Central memory CD8-positive, alpha-beta T cell (primary cell): ENCODE data around the gene GAS7.

Experiments used
- ATAC-seq: fragments of 150-1000 bp; cut with Tn5 transposase; replicated peaks from 2 replicates; pipeline ENCODE4 v1.10.0; 2022; ENCODE audit warnings: mild to moderate bottlenecking, moderate FRiP score, moderate number of reproducible peaks; ENCODE audit not compliant: poor library complexity, severe bottlenecking; ENCODE audit errors: extremely low read depth
- DNase-seq, 2 donors: peaks; one replicate each; pipeline ENCODE4 v3.0.0; 2021; ENCODE audit warnings: low spot score in 2 of 2
- H3K27ac Mint-ChIP-seq: one replicate; pipeline ENCODE4 v1.8.0; 2022; ENCODE audit warnings: low read depth, mild to moderate bottlenecking, moderate library complexity, mixed read lengths
- H3K27me3 Mint-ChIP-seq: one replicate; pipeline ENCODE4 v1.8.0; 2022; ENCODE audit warnings: mixed read lengths
- H3K36me3 Mint-ChIP-seq: one replicate; pipeline ENCODE4 v1.8.0; 2022; ENCODE audit warnings: mild to moderate bottlenecking, moderate library complexity, mixed read lengths; ENCODE audit not compliant: insufficient read depth
- H3K4me1 Mint-ChIP-seq: one replicate; pipeline ENCODE4 v1.8.0; 2022; ENCODE audit warnings: mixed read lengths
- H3K4me3 Mint-ChIP-seq: one replicate; pipeline ENCODE4 v1.8.0; 2022; ENCODE audit warnings: mild to moderate bottlenecking, moderate library complexity, mixed read lengths
- H3K9me3 Mint-ChIP-seq: one replicate; pipeline ENCODE4 v1.8.0; 2022; ENCODE audit warnings: mixed read lengths

GAS7 gene

DNA sequence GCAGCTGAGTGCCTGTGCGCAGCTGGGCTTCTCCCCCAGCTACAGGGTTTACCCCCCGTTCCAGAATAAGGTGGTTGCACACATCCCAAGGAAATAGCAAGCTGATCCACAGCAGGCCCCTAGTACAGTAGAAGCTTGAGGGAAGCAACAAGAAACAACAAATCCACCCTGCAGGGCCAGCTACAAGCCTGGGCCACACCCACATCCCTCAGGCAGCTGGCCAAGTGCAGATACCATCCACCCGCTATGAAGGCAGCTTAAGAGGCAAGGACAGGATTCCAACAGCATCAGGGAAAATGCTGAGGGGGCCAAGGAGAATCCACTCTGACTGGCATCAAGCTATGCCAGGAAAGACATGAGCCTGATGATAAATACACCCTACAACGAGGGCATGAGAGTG lies 226.4 kb downstream of the GAS7 start:
- no peak for DNase-seq
- H3K4me3 Mint-ChIP-seq = no peak overlapping the region
- H3K27me3 Mint-ChIP-seq = no peaks in the 10 kb centered on the region
- ATAC-seq = no peak
- H3K36me3 Mint-ChIP-seq = no peaks in the 10 kb centered on the region
- no peaks in the 10 kb centered on the region for H3K9me3 Mint-ChIP-seq
- H3K4me1 Mint-ChIP-seq = peaks cover 10% of the 10 kb centered on the region
- no peak overlapping the region for H3K27ac Mint-ChIP-seq

DNA sequence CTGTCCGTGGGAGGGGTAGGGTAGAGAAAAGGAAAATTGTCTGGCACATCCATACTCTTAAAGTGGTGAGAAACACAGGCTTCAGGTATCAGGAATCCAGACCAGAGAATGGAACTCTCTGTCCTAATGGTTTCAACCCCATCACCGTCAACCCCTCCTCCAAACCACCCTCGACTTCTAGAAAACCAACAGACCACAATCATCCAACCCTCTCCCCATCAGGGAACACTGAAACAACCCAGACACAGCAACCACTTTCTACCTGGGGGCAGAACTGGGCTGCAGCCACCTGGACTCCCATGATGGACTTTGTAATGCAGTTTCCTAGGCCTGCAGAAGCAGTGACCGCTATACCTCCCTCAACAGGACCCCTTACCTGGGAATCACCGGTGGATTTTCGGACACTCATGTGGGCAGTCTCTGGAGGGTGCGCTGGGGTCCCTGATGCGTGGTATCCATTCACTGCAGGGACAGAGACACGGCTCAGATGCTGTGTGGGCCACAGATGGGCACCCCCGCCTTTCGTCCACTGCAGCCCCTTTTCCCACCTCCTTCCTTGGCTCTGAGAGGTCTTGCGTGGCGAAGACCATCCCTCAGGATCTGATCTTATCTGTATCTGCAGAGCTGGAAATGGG lies 229.0 kb downstream of the GAS7 start:
- H3K36me3 Mint-ChIP-seq = no peaks in the 10 kb centered on the region
- no peak overlapping the region for H3K27ac Mint-ChIP-seq
- H3K4me3 Mint-ChIP-seq = no peak overlapping the region
- no peaks in the 10 kb centered on the region for H3K9me3 Mint-ChIP-seq
- peaks cover 10% of the 10 kb centered on the region for H3K4me1 Mint-ChIP-seq
- ATAC-seq (no peak), DNase-seq (no peak)
- no peaks in the 10 kb centered on the region for H3K27me3 Mint-ChIP-seq

DNA sequence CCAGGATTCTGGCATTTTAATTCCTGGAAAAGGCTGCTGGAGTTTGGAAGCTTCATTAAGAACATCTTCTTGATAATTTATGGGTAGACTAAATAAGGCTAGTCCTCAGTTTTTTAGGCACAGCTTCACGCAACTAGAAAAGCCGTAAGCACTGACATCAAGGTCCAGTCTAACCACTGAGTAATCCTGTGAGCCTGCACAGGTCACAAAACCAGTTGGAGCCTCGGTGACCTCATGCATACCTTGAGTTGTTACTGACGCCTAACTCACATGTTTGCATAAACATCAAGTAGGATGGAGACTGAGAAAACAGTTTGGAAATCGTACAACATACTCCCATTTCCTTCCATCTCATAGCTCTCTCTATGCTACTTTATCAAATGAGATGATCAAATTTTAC lies 229.5 kb downstream of the GAS7 start:
- Mint-ChIP-seq H3K36me3 (no peaks in the 10 kb centered on the region), H3K9me3 (no peaks in the 10 kb centered on the region), H3K4me3 (no peak overlapping the region), H3K27me3 (no peaks in the 10 kb centered on the region), H3K27ac (no peak overlapping the region), H3K4me1 (peaks cover 10% of the 10 kb centered on the region)
- no peak for DNase-seq
- no peak for ATAC-seq

DNA sequence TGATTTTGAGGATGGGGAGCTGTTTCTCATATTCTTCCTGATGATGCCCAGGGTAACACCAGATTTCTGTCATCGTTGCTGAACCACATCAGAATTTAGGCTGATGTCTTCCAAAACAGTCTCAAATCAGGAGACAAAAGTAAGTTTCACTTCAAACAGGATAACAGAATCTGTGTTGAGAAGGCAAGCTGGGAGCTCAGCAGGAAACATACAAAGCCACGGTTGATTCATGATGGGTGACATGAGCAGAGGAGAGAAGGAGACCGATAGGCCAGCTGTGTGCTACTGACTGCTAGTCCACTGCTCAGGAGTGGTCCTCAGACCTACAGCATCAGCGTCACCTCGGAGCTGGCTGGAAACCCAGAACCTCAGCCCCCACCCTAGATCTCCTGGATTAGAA lies 230.4 kb downstream of the GAS7 start:
- H3K4me3 Mint-ChIP-seq = no peak overlapping the region
- H3K27ac Mint-ChIP-seq = no peak overlapping the region
- H3K4me1 Mint-ChIP-seq = peaks cover 10% of the 10 kb centered on the region
- no peaks in the 10 kb centered on the region for H3K27me3 Mint-ChIP-seq
- no peaks in the 10 kb centered on the region for H3K36me3 Mint-ChIP-seq
- no peak for ATAC-seq
- no peaks in the 10 kb centered on the region for H3K9me3 Mint-ChIP-seq
- no peak for DNase-seq

DNA sequence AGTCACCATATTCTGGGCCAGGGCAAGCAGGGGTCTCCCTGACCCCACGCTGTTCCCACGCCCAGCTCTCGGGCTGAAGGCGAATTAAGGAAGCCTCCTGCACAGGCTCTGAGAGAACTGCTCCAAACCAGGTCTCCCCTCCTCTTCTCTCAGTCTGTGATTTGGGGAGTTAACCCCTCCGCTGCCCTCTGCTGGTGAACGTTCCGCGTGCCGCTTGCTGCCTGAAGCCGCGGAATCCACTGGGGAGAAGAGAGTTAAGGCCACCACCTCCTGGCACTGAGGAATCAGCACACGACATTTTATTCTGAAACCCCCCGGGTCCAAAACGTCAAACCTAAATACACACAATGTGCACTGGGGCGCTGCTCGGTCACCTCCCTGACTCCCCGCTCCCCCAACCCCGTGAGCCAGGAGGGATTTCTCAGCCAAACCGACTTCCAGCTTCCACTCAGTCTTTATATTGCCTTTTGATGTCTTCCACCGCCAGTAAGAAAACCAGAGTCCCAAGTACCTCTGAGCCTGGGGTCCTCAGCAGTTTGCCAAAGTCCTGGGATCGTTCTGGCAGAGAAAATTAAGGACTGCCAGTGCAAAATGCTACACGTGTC lies 238.9 kb downstream of the GAS7 start:
- DNase-seq = no peak

DNA sequence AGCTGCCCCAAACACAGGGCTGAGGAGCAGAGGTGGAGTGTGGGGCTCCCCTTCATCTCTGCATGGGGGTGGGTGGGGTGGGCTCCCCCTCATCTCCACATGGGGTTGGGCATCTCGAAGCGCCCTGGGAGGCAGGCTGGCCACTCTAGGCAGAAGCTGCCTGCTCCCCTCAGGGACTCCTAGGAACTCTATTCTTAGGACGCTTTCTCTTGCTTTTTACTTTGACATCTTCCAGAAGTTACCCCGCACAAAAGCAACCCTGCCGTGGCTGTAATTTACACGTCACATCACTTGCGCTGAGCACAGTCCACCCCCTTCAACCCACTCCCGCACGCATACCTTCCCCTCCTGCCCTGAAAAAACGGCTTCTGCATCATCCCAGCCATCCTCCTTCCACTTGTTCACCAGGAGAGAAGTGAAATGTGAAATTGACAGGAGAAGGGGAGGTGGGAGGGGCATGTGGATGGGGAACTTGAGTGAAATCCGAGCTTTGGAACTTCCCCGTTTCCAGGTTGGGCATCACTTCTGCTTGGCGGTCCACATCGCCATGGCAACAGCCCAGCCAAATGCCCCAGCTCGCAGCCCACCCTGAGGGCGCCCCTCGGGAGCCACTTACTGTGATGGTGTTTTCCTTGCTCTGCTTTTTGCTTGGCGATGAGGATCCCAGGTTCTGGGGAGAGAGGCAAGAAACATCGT lies 239.7 kb downstream of the GAS7 start:
- DNase-seq = no peak
- Mint-ChIP-seq H3K27me3 (peaks cover 8% of the 10 kb centered on the region), H3K4me1 (peaks cover 6% of the 10 kb centered on the region), H3K27ac (no peak overlapping the region), H3K9me3 (no peaks in the 10 kb centered on the region), H3K4me3 (no peak overlapping the region), H3K36me3 (peaks cover 2% of the 10 kb centered on the region)
- no peak for ATAC-seq

More for the DNA sequence above, 238.9 kb downstream of the GAS7 start:
- Mint-ChIP-seq H3K36me3 (peaks cover 2% of the 10 kb centered on the region), H3K27me3 (peaks cover 8% of the 10 kb centered on the region), H3K27ac (no peak overlapping the region), H3K9me3 (no peaks in the 10 kb centered on the region), H3K4me1 (peaks cover 6% of the 10 kb centered on the region), H3K4me3 (no peak overlapping the region)
- ATAC-seq = no peak

DNA sequence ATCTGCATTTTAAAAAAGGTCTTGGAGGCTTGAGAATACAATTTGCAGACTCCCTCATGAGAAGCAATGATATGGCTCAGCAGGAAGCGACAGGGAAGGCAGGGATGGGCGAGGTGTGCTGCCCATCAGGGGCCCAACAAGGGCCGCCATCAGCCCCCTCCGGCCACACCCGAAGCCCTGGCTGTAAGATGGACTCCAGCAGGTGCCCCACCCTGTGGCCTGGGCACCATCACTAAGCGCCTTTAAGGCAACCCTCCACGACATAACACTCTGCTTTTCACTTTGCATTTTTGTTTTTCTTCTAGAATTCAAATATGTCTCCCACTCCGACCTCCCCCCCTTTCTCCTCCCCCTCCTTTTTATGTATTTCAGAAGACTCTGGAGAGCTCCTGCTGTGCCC lies 241.2 kb downstream of the GAS7 start:
- H3K27ac Mint-ChIP-seq = no peak overlapping the region
- H3K4me1 Mint-ChIP-seq = peaks cover 6% of the 10 kb centered on the region
- H3K4me3 Mint-ChIP-seq = no peak overlapping the region
- DNase-seq = no peak
- ATAC-seq = no peak
- H3K9me3 Mint-ChIP-seq = no peaks in the 10 kb centered on the region
- H3K36me3 Mint-ChIP-seq = peaks cover 4% of the 10 kb centered on the region
- H3K27me3 Mint-ChIP-seq = peaks cover 8% of the 10 kb centered on the region

DNA sequence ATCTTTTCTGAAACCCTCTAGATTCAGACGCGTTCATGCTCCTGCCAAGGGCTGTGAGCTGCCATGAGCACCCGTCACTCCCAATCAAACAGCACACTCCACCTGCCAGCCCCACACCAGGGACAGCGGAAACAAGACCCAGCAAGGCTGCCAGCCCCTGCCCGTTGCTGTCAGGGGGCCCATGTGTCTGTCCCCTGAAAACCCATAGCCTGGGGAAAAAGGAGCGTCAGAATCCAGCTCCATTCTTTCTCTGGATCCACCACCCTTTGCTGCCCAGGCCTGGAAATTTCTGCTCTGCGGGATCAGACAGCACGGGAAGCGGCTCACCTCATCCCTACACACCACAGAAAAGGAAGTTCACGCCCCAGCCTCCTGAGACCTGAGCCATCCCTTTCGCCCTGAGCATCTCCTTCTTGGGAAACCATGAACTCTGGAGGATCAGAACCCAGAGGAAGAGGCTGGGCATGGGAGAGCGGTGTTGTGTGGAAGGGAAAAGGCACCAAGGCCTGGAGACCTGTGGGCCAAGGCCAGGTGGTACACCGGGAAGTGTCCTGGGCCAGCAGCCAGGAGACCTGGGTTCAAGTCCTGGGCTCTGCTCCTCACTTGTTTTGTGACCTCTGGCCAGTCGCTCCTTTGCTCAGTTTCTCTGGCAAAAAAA lies 241.8 kb downstream of the GAS7 start:
- Mint-ChIP-seq H3K27ac (no peak overlapping the region), H3K27me3 (peaks cover 8% of the 10 kb centered on the region), H3K4me1 (peaks cover 6% of the 10 kb centered on the region), H3K36me3 (peaks cover 4% of the 10 kb centered on the region), H3K9me3 (no peaks in the 10 kb centered on the region), H3K4me3 (no peak overlapping the region)
- DNase-seq (no peak), ATAC-seq (no peak)

DNA sequence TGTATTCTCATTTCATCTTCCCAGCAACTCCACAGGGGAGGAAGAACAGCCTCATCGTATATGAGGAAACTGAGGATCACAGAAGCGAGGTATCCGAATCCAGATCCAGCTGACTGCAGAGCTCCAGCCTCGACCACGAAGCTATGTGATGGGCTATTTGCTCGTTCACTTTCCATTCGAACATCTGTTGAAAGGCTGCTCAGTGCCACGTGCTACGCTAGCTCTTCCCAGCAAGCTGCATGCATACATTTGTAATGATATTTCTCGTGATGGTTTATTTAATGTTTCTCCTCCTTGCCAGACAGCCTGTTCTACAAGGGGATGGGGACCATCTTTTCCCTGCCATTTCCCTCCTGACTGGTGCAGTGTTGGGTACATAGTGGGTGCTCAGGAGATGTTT lies 244.9 kb downstream of the GAS7 start:
- Mint-ChIP-seq H3K4me3 (no peak overlapping the region), H3K4me1 (no peaks in the 10 kb centered on the region), H3K36me3 (peaks cover 2% of the 10 kb centered on the region), H3K9me3 (no peaks in the 10 kb centered on the region), H3K27me3 (no peaks in the 10 kb centered on the region), H3K27ac (no peak overlapping the region)
- no peak for DNase-seq
- no peak for ATAC-seq

DNA sequence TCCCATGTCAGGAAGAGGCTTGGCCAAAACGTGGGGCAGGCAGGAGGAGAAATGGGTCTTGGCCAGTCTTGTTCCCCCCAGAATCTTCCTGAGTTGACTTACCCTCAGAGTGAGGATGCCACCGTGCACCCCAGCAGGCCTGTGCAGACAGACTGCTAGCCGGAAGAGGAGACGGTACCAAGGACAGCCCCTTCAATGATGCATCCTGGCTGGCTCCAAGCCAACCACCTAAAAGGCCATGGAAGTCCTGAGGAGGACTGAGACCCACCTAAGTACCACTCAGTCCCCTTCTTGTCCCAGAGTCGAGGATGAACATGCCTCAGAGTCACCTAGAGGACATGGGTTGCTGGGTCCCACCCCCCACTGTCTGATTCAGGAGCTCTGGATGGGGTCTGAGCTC lies 246.6 kb downstream of the GAS7 start:
- Mint-ChIP-seq H3K4me1 (no peaks in the 10 kb centered on the region), H3K9me3 (no peaks in the 10 kb centered on the region), H3K27ac (no peak overlapping the region), H3K36me3 (peaks cover 2% of the 10 kb centered on the region), H3K4me3 (no peak overlapping the region), H3K27me3 (no peaks in the 10 kb centered on the region)
- ATAC-seq (no peak), DNase-seq (no peak)

DNA sequence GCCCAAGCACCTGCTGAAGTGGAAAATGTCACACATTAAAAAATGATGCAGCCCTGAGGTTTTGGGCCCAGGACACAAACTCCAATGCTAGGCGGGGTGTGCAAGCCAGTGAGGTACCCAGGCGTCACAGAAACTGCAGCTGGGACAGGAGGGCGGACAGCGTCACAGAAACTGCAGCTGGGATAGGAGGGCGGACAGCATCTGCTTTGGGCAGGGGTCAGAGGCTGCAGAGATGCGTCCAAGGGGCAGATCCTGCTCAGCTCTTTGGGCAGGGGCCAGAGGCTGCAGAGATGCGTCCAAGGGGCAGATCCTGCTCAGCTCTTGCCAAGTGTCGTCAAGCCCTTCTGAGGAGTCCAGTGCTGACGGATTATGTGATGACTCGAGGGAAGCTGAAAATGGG lies 249.5 kb downstream of the GAS7 start:
- Mint-ChIP-seq H3K27ac (no peak overlapping the region), H3K36me3 (peaks cover 4% of the 10 kb centered on the region)

DNA sequence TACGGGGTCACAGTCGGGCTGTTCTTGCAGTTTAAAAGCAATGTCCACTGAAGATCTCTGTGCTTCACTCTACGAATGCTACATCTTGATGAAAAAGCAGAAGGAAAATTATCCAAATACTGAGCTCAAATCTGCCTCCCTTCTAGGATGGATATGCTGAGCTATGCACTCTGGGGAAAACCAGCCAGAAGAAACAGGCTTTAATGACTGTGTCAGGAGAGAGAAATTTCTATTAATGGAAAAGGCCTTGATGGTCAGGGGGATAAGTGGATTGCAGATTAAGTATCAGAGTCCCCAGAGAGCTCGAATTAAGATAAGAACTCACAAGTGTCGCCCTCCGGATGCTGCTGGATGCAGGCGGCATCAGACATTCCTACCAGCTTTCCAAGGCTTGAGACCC lies 253.7 kb downstream of the GAS7 start:
- H3K9me3 Mint-ChIP-seq = no peaks in the 10 kb centered on the region
- no peak overlapping the region for H3K4me3 Mint-ChIP-seq
- no peak overlapping the region for H3K27ac Mint-ChIP-seq
- no peak for DNase-seq
- H3K4me1 Mint-ChIP-seq = no peaks in the 10 kb centered on the region
- peaks cover 17% of the 10 kb centered on the region for H3K36me3 Mint-ChIP-seq
- no peaks in the 10 kb centered on the region for H3K27me3 Mint-ChIP-seq
- ATAC-seq = no peak

More for the DNA sequence above, 249.5 kb downstream of the GAS7 start:
- ATAC-seq (no peak), DNase-seq (no peak)
- H3K9me3 Mint-ChIP-seq = no peaks in the 10 kb centered on the region
- no peaks in the 10 kb centered on the region for H3K4me1 Mint-ChIP-seq
- H3K27me3 Mint-ChIP-seq = no peaks in the 10 kb centered on the region
- no peak overlapping the region for H3K4me3 Mint-ChIP-seq

DNA sequence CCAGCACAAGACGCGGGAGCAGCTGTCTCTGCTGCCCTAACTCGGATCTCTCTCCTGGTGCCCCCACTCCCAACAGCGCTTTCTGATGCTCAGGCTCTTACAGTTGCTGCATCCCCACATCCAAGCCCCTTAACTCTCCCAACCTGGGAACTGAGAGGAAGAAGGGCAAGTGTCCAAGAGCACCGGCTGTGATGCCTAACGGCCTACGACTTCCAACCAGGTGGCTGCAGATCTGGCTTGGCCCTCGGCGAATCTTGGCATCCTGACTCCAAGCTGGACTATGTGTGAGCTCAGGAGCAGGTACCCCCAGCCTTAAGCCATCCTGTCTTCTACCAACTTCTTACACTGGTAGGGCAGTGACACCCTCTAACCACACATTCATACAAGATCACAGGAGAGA lies 255.1 kb downstream of the GAS7 start:
- Mint-ChIP-seq H3K9me3 (no peaks in the 10 kb centered on the region), H3K36me3 (peaks cover 19% of the 10 kb centered on the region), H3K4me3 (no peak overlapping the region), H3K27ac (no peak overlapping the region), H3K27me3 (no peaks in the 10 kb centered on the region), H3K4me1 (no peaks in the 10 kb centered on the region)
- DNase-seq (no peak), ATAC-seq (no peak)
